HG02642 (cell line): ENCODE results near the gene GLIPR2.
A peak's percentile ranks its signal among the peaks of the same experiment; 100 is the strongest.
"Not testable (repeated sequence)": the region's sequence is repeated elsewhere in the genome, so short reads cannot be mapped to it uniquely, and the experiment has no call there.

Experiments used
- ATAC-seq: cut with Tn5 transposase; IDR thresholded peaks from one replicate; pipeline ENCODE4 v1.9.1; 2021; ENCODE audit warnings: mild to moderate bottlenecking; ENCODE audit not compliant: unreplicated experiment, poor library complexity

The GLIPR2 gene

DNA sequence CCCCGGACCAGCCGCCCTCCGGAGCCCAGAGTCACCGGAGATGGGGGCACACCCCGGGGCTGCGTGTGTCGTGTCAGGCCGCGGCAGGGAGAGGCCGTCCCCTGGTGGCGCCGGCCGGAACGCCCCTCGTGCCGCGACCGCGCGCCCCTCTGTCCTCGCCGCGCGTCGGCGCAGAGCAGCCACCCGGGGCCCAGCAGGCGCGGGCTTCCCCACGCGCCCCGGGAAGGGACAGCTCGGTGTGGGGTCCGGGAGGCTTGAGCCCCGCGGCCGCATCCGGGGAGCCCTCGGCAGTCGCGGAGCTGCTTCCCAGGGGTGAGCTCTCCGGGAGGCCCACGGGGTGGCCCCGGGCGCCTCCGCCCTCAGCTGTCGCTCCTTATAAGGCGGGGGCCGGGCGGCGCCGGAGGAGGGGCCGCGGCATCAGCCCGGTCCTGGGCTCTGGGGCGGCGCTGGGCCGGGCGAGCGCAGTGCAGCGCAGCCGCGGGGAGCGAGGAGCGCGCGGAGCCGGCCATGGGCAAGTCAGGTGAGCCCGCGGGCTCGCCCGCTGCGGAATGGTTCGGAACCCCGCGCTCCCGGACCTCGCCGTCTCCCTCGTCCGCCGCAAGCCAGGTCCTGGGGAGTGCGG is at the start of gene GLIPR2:
GLIPR2 (plus strand) TSS at position 462 of the 622 bp plus-strand sequence; CDS start at position 508, 46 bp downstream.
- peak; percentile 94 for ATAC-seq

GRCh38 chr9:36087054-36087453 is 49.5 kb upstream of the GLIPR2 start:
- ATAC-seq: not testable (repeated sequence)

DNA sequence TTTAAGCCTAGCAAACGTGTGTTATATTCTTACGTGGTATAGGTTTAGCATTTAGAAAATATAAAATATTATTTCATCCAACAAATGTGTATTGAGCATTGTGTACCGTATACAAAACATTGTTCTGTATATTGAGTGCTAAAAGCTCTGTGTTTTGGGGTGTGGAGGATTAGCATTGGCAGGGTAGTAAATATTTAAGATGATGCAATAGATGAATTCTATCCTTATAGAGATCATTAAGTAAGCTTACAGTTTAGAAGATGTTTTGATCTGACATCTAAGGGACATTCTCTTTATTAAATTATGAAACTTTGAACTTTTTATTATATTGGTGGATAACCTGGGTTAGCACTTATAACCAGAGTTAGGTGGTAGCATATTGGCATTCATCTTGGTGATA is 48.5 kb upstream of the GLIPR2 start:
- ATAC-seq: no peak

DNA sequence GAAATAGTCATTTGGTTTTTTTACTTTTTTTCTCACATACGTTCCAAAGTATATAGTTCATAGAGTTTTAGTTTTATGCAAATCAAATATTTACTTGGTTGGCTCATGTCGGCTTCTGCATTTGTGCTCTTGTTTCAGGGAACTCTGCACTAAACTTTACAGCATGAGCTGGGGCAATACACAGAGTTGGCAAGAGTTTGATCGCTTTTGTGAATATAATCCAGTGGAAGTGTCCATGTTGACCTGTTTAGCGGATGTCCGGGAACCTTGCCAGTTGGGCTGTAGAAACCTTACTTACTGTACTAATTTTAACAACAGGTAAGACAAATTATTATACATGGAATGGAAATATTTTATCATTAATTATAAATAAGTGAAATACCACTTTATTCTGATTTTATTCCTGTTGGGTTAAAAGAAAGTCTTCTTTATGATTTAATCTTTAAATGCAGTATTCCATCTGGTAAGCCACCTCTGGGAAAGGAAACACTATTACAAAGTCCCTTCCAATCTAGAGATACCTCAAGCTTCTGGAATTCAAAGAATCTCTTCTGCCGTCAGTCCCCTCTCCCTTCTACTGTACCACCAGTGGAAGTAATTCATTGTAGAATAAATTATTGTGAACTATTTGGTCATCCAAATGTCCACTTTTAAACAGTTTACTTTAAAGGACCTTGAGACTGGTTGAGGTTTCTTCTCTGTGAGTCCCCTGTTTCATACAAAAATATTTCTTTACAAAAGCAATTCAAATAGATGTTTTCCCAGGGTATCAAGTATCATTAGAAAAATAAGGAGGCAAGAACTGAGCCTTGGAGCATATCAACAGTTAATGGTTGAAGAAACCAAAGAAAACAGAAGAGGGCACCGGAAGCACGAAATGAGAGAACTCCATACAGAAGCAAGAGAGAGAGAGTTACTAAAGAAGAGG is 45.2 kb upstream of the GLIPR2 start:
- ATAC-seq: no peak

GRCh38 chr9:36092014-36092413 is 44.5 kb upstream of the GLIPR2 start:
- no peak for ATAC-seq

DNA sequence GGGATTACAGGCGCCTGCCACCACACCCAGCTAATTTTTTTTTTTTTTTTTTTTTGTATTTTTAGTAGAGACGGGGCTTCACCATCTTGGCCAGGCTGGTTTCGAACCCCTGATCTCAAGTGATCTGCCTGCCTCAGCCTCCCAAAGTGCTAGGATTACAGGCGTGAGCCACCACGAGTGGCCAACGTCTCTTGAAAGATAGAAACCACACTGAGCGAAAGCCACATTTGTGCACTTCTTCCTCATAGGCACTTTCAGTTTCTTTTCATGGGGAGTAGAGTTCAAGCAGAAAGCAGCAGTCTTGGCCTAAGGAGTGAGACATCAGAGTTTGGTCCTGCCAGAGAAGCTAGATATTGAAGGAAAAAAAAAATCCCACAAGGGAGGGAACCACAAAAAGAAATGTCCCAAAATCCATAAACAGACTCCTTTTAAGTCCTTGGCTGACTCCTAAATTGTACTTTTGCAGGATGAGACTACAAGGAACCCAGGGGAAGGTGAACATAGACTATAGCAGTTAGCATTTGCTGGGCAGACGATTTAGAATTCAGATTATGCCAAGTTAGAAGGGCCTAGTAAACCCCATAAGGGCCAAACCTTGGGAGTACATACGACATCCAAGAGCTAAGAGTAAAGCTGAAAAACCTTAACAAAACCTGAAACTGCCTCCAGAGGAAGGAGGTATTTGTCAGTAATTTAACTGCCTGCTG is 43.9 kb upstream of the GLIPR2 start:
- ATAC-seq: peak; percentile 77

GRCh38 chr9:36093384-36093783 is 43.1 kb upstream of the GLIPR2 start:
- ATAC-seq: no peak

GRCh38 chr9:36099718-36100117 is 36.8 kb upstream of the GLIPR2 start:
- ATAC-seq: no peak

- no peak for ATAC-seq
Measured at GRCh38 chr9:36100532-36100931, 36.0 kb upstream of the GLIPR2 start.

DNA sequence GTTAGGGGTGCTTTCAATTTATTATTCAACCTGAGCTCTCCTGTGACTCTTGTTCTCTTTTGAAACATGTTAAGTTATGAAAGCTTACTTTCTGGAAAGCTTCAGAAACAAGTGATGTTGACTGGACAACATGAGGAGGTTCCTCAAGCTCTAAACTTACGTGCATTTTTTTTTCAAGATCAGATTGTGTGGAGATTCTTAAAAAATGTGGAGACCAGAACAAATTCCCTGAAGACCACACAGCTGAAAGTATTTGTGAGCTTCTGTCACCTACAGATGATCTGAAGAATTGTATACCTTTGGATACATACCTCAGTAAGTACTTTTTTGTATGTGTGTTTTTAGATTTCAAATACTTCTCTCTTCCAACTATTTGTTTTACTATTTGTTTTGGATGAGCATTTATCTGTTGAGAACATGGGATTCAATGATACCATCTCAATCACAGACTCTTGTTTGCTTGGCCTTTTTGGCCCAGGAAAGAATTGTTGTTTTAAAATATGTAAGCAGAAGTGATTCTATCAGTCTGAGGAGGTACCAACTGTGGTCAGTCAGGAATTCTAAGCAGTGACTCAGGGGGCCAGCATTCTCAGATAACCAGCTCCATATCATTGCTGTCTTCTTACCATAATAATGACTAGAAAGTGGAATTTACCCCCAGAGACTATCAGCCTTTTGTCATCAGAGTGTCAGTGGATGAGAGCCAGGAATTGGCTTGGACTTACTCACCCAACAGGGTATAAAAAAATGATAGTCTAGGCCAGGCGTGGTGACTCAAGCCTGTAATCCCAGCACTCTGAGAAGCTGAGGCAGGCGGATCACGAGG is 34.4 kb upstream of the GLIPR2 start:
- ATAC-seq: no peak

- peak; percentile 74 for ATAC-seq
Measured at GRCh38 chr9:36102742-36103495, 33.6 kb upstream of the GLIPR2 start.

- ATAC-seq: no peak
Measured at GRCh38 chr9:36109071-36109470, 27.5 kb upstream of the GLIPR2 start.

DNA sequence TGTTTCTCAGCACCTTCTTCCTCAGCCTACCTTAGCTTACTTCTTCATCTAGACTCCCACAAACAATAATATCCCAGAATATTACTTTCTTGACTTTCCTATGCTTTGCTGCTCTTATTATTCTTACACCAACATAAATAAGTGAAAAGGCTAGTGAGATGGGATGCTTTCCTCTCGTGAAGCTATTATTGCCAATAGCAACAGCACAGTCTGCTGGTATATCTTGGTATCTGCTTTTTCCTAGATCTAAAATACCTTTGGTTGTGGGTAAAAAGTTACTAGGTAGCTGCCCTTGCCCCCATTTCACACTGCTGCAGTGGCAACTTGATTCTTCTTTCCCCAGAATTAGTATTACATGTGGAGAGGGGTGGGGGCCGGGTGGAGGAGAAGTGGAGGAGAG is 26.1 kb upstream of the GLIPR2 start:
- ATAC-seq: no peak

- ATAC-seq: no peak
Measured at GRCh38 chr9:36112516-36112915, 24.0 kb upstream of the GLIPR2 start.

GRCh38 chr9:36113999-36114398 is 22.5 kb upstream of the GLIPR2 start:
- no peak for ATAC-seq

- ATAC-seq: no peak
Measured at GRCh38 chr9:36116593-36116992, 19.9 kb upstream of the GLIPR2 start.

GRCh38 chr9:36118201-36118600 is 18.3 kb upstream of the GLIPR2 start:
- no peak for ATAC-seq

DNA sequence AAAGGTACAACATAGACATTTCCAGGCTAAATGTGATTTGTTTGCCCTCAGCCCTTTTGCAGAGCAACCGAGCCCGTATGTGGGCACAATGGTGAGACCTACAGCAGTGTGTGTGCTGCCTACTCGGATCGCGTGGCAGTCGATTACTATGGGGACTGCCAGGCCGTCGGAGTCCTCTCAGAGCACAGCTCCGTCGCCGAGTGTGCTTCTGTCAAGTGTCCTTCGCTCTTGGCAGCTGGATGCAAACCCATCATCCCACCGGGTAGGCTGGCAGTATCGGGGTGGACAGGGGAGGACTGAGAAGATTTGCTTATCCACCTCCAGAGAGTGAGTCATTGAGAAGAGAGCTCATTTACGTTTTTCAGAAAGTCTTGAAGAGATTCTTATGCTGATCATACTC is 17.8 kb upstream of the GLIPR2 start:
- ATAC-seq: no peak

- no peak for ATAC-seq
Measured at GRCh38 chr9:36119476-36119875, 17.1 kb upstream of the GLIPR2 start.
